Neural cell (in vitro differentiated cells): ENCODE data around the gene RS1.

Experiments used
- EP300 ChIP-seq: fragments of 450-650 bp; conservative IDR thresholded peaks from 2 replicates; pipeline ENCODE4 v1.6.1; 2014; ENCODE audit warnings: antibody characterized with exemption, mild to moderate bottlenecking, moderate library complexity; ENCODE audit not compliant: poor library complexity, severe bottlenecking
- EZH2 ChIP-seq: fragments of 200-600, 300-800 bp; shearing (Covaris generic), sonication (generic); IDR thresholded peaks from 2 replicates; pipeline ENCODE4 v1.6.1; 2014; ENCODE audit warnings: antibody characterized with exemption, low read length, borderline replicate concordance, mild to moderate bottlenecking; ENCODE audit not compliant: insufficient read depth, poor library complexity, severe bottlenecking
- MXI1 ChIP-seq: fragments of 450-650 bp; conservative IDR thresholded peaks from 2 replicates; pipeline ENCODE4 v1.6.1; 2014; ENCODE audit warnings: antibody characterized with exemption, mild to moderate bottlenecking; ENCODE audit not compliant: poor library complexity, severe bottlenecking
- POLR2AphosphoS5 ChIP-seq: IDR thresholded peaks from 2 replicates; pipeline ENCODE4 v1.6.1; 2012
- RAD21 ChIP-seq: fragments of 450-650 bp; conservative IDR thresholded peaks from 2 replicates; pipeline ENCODE4 v1.6.1; 2014; ENCODE audit warnings: antibody characterized with exemption, mild to moderate bottlenecking, moderate library complexity
- SMC3 ChIP-seq: fragments of 450-650 bp; conservative IDR thresholded peaks from 2 replicates; pipeline ENCODE4 v1.6.1; 2014; ENCODE audit warnings: antibody characterized with exemption, mild to moderate bottlenecking, moderate library complexity; ENCODE audit not compliant: poor library complexity
- TAF1 ChIP-seq: IDR thresholded peaks from 2 replicates; pipeline ENCODE4 v1.6.1; 2012; ENCODE audit warnings: low read depth
- TF ChIP-seq, protein P1 (sequence below): fragments of 450-650 bp; IDR thresholded peaks from 2 replicates; pipeline ENCODE4 v1.5.1; 2014; ENCODE audit warnings: antibody characterized with exemption, mild to moderate bottlenecking, moderate library complexity; ENCODE audit not compliant: poor library complexity, severe bottlenecking
- TF ChIP-seq, protein P2 (sequence below): IDR thresholded peaks from 2 replicates; pipeline ENCODE4 v1.6.1; 2012; ENCODE audit warnings: borderline replicate concordance

DNA sequence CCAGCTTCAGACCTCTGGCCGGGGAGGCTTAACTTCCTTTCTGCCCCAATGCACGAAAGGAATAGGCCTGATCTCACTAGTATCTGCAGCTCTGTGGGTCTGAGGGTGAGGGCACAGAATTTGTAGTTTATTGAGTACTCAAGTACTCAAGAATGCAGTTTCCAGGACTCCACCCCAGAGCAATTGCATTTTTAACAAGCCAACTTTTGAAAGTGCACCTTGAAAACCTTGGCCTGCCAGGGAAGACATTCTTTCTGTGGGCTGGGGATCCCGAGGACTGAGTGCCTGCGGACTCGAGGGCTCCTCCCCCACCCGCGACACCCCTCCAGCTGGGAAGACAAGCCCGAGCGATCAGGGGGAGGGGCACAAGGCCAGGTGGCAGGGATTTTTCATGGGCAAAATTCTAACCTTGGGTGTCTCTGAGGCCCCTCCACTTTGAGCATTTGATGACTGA is 22.4 kb downstream of the RS1 start:
- TF ChIP-seq, protein P1, sequence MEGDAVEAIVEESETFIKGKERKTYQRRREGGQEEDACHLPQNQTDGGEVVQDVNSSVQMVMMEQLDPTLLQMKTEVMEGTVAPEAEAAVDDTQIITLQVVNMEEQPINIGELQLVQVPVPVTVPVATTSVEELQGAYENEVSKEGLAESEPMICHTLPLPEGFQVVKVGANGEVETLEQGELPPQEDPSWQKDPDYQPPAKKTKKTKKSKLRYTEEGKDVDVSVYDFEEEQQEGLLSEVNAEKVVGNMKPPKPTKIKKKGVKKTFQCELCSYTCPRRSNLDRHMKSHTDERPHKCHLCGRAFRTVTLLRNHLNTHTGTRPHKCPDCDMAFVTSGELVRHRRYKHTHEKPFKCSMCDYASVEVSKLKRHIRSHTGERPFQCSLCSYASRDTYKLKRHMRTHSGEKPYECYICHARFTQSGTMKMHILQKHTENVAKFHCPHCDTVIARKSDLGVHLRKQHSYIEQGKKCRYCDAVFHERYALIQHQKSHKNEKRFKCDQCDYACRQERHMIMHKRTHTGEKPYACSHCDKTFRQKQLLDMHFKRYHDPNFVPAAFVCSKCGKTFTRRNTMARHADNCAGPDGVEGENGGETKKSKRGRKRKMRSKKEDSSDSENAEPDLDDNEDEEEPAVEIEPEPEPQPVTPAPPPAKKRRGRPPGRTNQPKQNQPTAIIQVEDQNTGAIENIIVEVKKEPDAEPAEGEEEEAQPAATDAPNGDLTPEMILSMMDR: no peak
- no peak for TF ChIP-seq POLR2AphosphoS5
- TF ChIP-seq RAD21: no peak
- TF ChIP-seq TAF1: no peak
- TF ChIP-seq, protein P2, sequence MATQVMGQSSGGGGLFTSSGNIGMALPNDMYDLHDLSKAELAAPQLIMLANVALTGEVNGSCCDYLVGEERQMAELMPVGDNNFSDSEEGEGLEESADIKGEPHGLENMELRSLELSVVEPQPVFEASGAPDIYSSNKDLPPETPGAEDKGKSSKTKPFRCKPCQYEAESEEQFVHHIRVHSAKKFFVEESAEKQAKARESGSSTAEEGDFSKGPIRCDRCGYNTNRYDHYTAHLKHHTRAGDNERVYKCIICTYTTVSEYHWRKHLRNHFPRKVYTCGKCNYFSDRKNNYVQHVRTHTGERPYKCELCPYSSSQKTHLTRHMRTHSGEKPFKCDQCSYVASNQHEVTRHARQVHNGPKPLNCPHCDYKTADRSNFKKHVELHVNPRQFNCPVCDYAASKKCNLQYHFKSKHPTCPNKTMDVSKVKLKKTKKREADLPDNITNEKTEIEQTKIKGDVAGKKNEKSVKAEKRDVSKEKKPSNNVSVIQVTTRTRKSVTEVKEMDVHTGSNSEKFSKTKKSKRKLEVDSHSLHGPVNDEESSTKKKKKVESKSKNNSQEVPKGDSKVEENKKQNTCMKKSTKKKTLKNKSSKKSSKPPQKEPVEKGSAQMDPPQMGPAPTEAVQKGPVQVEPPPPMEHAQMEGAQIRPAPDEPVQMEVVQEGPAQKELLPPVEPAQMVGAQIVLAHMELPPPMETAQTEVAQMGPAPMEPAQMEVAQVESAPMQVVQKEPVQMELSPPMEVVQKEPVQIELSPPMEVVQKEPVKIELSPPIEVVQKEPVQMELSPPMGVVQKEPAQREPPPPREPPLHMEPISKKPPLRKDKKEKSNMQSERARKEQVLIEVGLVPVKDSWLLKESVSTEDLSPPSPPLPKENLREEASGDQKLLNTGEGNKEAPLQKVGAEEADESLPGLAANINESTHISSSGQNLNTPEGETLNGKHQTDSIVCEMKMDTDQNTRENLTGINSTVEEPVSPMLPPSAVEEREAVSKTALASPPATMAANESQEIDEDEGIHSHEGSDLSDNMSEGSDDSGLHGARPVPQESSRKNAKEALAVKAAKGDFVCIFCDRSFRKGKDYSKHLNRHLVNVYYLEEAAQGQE: no peak
- TF ChIP-seq SMC3: no peak
- no peak for TF ChIP-seq EZH2
- TF ChIP-seq EP300: no peak
- no peak for TF ChIP-seq MXI1
